ENCODE measurements around the gene BTBD17. TPM values are rescaled to one million over a fixed set of nuclear protein-coding genes. Genes with fewer than 3 reads are reported as not detected.

The BTBD17 gene
- total RNA-seq, 1 donor from 2014 or later: 10.8 TPM

GRCh38 chr17:74371653-74372147 is 10.0 kb upstream of the BTBD17 start:
- Histone ChIP-seq H3F3A (ENCODE audit: low read depth) (no peaks in the 10 kb centered on the region), H3K79me2 (ENCODE audit: low read depth) (no peaks in the 10 kb centered on the region), H3K27me3 (no peaks in the 10 kb centered on the region), H3K9me3 (ENCODE audit: low read depth) (no peaks in the 10 kb centered on the region), H4K20me1 (ENCODE audit: low read depth) (no peaks in the 10 kb centered on the region), H3K4me2 (no peak overlapping the region), H2AFZ (replicated peaks) (no peak overlapping the region), H3K4me1 (peaks cover 15% of the 10 kb centered on the region), H3K9ac (no peak overlapping the region), H3K4me3 (no peak overlapping the region), H3K36me3 (no peaks in the 10 kb centered on the region), H3K27ac (no peak overlapping the region)
- Mint-ChIP-seq H3K9me3 (no peaks in the 10 kb centered on the region), H3K27me3 (ENCODE audit: insufficient read depth, low read depth) (peaks cover 11% of the 10 kb centered on the region), H3K4me1 (peaks cover 18% of the 10 kb centered on the region), H3K4me3 (no peak overlapping the region), H3K27ac (no peak overlapping the region), H3K36me3 (no peaks in the 10 kb centered on the region)
- TF ChIP-seq CTCF (IDR thresholded peaks at IDR 0.05): no peak
- no peak for TF ChIP-seq EZH2phosphoT487 (IDR thresholded peaks at IDR 0.05)
- TF ChIP-seq EZH2 (IDR thresholded peaks at IDR 0.05): no peak
- DNase-seq (ENCODE audit: low spot score): no peak

- H3K27me3 Mint-ChIP-seq (ENCODE audit: insufficient read depth, low read depth): peaks cover 9% of the 10 kb centered on the region
Observed at GRCh38 chr17:74369665-74370490, 8.2 kb upstream of the BTBD17 start.

GRCh38 chr17:74369221-74369620 is 7.6 kb upstream of the BTBD17 start:
- Histone ChIP-seq H3K4me2 (peak overlapping the region; percentile 52), H3K9me3 (ENCODE audit: low read depth) (no peaks in the 10 kb centered on the region), H3K27me3 (no peaks in the 10 kb centered on the region), H3K9ac (no peak overlapping the region), H2AFZ (replicated peaks) (peak overlapping the region; percentile 82), H3F3A (ENCODE audit: low read depth) (no peaks in the 10 kb centered on the region), H3K4me1 (peaks cover 15% of the 10 kb centered on the region), H3K36me3 (no peaks in the 10 kb centered on the region), H3K4me3 (no peak overlapping the region), H3K27ac (no peak overlapping the region), H3K79me2 (ENCODE audit: low read depth) (no peaks in the 10 kb centered on the region), H4K20me1 (ENCODE audit: low read depth) (no peaks in the 10 kb centered on the region)
- H3K36me3 Mint-ChIP-seq: no peaks in the 10 kb centered on the region
- H3K27me3 Mint-ChIP-seq (ENCODE audit: insufficient read depth, low read depth): peaks cover 7% of the 10 kb centered on the region
- no peaks in the 10 kb centered on the region for H3K9me3 Mint-ChIP-seq
- no peak overlapping the region for H3K4me3 Mint-ChIP-seq
- TF ChIP-seq EZH2 (IDR thresholded peaks at IDR 0.05) (no peak), CTCF (IDR thresholded peaks at IDR 0.05) (no peak), EZH2phosphoT487 (IDR thresholded peaks at IDR 0.05) (no peak)
- peaks cover 19% of the 10 kb centered on the region for H3K4me1 Mint-ChIP-seq
- peak; percentile 67 for DNase-seq (ENCODE audit: low spot score)
- H3K27ac Mint-ChIP-seq: peak overlapping the region; percentile 90

More at GRCh38 chr17:74369665-74370490, 8.2 kb upstream of the BTBD17 start:
- H3K36me3 ChIP-seq: no peaks in the 10 kb centered on the region
- H3K27me3 ChIP-seq: no peaks in the 10 kb centered on the region
- Mint-ChIP-seq H3K4me1 (peaks cover 21% of the 10 kb centered on the region), H3K9me3 (no peaks in the 10 kb centered on the region), H3K27ac (peak overlapping the region; percentile 90), H3K36me3 (no peaks in the 10 kb centered on the region), H3K4me3 (no peak overlapping the region)
- no peaks in the 10 kb centered on the region for H3K9me3 ChIP-seq (ENCODE audit: low read depth)
- TF ChIP-seq CTCF (IDR thresholded peaks at IDR 0.05) (no peak), EZH2phosphoT487 (IDR thresholded peaks at IDR 0.05) (no peak), EZH2 (IDR thresholded peaks at IDR 0.05) (no peak)
- H3F3A ChIP-seq (ENCODE audit: low read depth): no peaks in the 10 kb centered on the region
- no peak overlapping the region for H3K27ac ChIP-seq
- H3K4me1 ChIP-seq: peaks cover 15% of the 10 kb centered on the region
- no peak overlapping the region for H3K9ac ChIP-seq
- no peaks in the 10 kb centered on the region for H4K20me1 ChIP-seq (ENCODE audit: low read depth)
- H3K4me3 ChIP-seq: no peak overlapping the region
- DNase-seq (ENCODE audit: low spot score): no peak
- H3K4me2 ChIP-seq: peak overlapping the region; percentile 52
- peak overlapping the region; percentile 82 for H2AFZ ChIP-seq (replicated peaks)
- no peaks in the 10 kb centered on the region for H3K79me2 ChIP-seq (ENCODE audit: low read depth)
